IMR-90 (cell line): ENCODE data around the gene ZFYVE28.
A peak's percentile ranks its signal among the peaks of the same experiment; 100 is the strongest.

ENCODE experiments used
- FOS ChIP-seq: fragments of 150-350 bp; IDR thresholded peaks from 2 replicates; pipeline ENCODE4 v1.6.1; 2016; ENCODE audit warnings: low read depth, low read length
- MAFK ChIP-seq: IDR thresholded peaks from 2 replicates; pipeline ENCODE4 v1.6.1; 2012; ENCODE audit warnings: low read depth, low read length, improper control_type of control experiment
- POLR2A ChIP-seq: IDR thresholded peaks from 2 replicates; pipeline ENCODE4 v1.6.1; 2012; ENCODE audit warnings: mild to moderate bottlenecking, low read depth, low read length
- RAD21 ChIP-seq: IDR thresholded peaks from 2 replicates; pipeline ENCODE4 v1.6.1; 2012; ENCODE audit warnings: low read length, improper control_type of control experiment
- TF ChIP-seq, protein P1 (sequence below): conservative IDR thresholded peaks from 2 replicates; pipeline ENCODE4 v1.5.1; 2012; ENCODE audit warnings: mild to moderate bottlenecking, low read depth, low read length, improper control_type of control experiment

DNA sequence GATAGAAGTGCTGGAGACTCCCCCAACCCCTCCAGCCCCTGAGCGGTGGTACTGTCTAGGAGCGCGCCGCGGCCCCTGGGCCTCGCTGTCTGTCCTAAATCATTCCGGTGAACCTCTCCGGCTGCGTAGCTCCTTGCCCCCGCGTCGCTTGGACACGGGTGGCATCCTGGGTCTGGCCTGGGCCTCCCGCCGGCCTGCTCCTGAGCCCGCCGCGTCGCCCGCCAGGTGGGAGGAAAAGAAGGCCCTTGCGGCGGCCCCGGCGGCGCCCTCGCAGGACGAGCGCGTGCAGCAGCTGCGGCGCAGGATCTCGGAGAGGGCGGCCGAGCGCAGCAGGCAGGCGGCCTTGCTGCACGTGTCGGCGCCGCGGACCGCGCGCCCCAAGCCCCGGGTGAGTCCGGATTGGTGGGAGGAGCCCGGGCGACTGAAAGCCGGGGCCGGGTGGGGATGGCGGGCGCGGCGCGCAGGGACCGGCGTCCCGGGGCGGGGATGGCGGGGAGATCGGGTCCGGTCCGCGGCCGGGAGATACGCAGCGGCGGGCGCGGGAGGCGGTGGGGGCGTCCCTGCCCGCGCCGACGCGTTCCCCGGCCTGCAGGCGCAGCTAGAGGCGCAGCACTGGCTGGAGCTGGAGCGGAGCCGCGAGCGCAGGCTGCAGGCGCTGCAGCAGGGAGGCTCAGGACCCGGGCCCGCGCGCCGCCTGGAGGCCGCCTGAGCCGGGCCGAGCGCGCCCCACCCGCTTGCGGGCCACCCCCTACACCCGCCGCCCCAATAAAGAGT is 44.0 kb upstream of the ZFYVE28 start:
- TF ChIP-seq, protein P1, sequence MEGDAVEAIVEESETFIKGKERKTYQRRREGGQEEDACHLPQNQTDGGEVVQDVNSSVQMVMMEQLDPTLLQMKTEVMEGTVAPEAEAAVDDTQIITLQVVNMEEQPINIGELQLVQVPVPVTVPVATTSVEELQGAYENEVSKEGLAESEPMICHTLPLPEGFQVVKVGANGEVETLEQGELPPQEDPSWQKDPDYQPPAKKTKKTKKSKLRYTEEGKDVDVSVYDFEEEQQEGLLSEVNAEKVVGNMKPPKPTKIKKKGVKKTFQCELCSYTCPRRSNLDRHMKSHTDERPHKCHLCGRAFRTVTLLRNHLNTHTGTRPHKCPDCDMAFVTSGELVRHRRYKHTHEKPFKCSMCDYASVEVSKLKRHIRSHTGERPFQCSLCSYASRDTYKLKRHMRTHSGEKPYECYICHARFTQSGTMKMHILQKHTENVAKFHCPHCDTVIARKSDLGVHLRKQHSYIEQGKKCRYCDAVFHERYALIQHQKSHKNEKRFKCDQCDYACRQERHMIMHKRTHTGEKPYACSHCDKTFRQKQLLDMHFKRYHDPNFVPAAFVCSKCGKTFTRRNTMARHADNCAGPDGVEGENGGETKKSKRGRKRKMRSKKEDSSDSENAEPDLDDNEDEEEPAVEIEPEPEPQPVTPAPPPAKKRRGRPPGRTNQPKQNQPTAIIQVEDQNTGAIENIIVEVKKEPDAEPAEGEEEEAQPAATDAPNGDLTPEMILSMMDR: peak; percentile 62
- TF ChIP-seq POLR2A (no peak), FOS (no peak), RAD21 (peak; percentile 62), MAFK (no peak)
